HG03175 (cell line): ENCODE measurements around the gene AMPH.
"Not testable (repeated sequence)": the region's sequence is repeated elsewhere in the genome, so short reads cannot be mapped to it uniquely, and the experiment has no call there.

Source experiments
- ATAC-seq: cut with Tn5 transposase; IDR thresholded peaks from one replicate; pipeline ENCODE4 v1.9.1; 2021; ENCODE audit warnings: mild to moderate bottlenecking, moderate library complexity; ENCODE audit not compliant: unreplicated experiment

Gene AMPH

DNA sequence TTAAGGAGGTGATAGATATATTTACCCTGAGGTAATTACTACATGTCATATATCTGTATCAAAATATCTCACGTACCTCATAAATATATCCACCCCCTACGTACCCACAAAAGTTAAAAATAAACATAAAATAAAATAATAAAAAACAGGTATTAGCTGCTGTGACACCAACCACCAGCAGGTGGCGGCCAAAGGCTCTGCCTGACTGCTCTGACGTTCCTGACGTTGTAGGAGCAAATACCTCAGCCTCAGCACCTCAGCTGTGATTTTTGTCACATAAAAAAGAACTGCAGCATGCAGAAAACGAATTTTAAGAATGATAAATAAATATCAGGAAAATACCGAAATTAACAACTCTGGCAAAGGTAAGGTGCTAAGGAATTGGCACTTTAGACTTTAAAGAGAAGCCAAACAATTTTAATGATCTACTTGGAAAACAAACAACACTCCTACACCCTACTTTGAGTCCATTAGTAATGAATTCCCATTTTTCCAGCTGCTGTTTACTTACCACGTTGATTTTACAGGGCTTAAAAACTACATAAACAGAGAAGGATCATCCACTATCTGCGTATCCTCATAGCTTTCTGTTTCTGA, 232.3 kb downstream of the AMPH start:
- ATAC-seq = peak; percentile 73

- ATAC-seq = no peak
Observed at GRCh38 chr7:38396852-38397251, 234.3 kb downstream of the AMPH start.

- not testable (repeated sequence) for ATAC-seq
Observed at GRCh38 chr7:38395921-38396552, 235.1 kb downstream of the AMPH start.

DNA sequence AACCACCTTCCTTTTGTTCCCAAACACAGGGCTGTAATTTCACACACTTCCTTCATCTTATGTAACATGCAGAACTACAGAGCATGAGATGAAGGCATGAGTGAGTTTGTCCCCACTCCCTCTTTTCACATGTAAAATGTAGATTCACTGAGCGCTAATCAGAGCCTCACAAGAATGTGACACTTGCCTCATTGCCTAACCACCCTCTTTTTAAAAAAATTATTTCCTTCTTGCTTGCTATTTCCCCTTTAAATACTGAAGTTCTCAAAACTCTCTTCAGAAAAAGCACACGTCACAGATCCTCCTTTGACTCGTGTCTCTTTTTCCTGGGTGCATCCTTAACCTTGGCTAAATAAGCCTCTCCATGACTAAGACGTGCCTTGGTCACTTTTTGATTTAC, 236.5 kb downstream of the AMPH start:
- ATAC-seq = no peak

DNA sequence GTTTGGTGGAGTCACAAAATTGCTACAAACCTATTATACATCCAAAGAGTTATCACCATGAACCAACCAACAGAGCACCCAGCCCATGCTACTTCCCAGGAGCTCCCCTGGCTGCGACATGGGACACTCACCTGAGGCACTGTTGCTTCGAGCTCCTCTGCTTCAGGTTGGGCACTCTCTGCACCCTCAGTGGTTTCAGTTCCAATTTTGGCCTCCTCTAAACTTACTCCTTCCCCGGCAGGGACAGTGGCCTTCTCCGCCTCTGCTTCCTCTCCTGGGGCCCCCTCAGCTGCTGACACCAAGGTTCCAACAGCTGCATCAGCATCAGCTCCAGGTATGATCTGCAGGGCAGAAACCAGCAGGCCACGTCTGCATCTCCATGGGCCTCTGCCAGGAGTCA, 237.3 kb downstream of the AMPH start:
- peak; percentile 69 for ATAC-seq

GRCh38 chr7:38391751-38392150, 239.4 kb downstream of the AMPH start:
- no peak for ATAC-seq

- ATAC-seq = no peak
Observed at GRCh38 chr7:38385682-38386081, 245.5 kb downstream of the AMPH start.

DNA sequence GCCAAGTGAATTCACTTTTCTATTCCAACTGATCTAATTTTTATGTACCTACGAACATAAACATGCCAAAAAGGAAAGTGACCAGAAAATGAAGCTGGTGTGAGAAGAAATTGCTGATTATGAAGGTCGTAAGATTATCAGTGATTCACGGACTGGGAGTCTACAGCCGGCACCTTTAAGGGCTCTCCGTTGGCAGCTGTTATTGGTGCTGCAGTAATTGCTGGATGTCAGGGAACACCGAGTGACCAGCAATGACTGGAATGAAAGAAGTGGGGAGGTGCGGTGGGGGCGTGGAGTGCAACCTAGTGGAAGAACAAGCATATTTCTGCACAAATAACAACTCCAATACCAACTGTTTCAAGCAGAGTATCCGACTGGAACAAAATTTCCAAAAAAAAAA, 247.9 kb downstream of the AMPH start:
- ATAC-seq = no peak

- ATAC-seq = no peak
Observed at GRCh38 chr7:38382684-38383083, 248.5 kb downstream of the AMPH start.

DNA sequence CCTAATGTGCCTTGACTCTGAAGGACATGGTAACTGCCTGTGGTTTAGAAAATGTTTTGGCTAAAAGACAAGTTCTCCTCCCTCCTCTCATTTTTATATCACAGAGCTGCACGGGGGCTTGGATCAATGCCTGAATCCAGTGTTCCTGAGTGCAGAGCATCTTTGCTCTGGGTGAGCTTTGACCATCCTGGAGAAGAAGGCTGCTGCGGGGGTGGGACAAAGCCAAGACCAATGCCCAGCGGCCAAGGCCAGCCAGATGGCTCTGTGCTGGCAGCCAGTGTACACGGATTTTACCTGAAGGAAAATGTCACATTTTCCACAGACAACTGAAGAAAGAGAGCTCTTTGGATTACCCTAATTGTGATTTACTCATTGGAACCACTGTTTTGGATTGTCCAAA, 255.7 kb downstream of the AMPH start:
- no peak for ATAC-seq

DNA sequence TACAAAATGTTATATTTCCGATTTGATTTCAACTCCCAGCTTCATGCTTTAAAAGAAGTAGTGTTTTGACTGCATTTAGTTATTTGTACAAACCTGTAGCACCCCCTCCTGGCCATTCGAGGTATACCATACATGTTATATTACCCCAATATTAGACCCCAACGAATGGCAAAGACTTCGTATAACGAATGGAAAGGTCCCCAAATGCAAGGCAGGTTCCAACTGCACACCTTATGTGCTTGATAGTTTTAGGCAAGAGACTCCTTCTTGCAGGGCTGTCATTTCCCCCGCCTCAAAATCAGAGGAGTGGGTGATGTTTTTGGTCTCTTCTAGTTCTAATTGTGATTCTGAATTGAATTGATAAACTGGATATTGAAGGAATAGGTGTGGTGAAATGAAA, 256.7 kb downstream of the AMPH start:
- no peak for ATAC-seq

DNA sequence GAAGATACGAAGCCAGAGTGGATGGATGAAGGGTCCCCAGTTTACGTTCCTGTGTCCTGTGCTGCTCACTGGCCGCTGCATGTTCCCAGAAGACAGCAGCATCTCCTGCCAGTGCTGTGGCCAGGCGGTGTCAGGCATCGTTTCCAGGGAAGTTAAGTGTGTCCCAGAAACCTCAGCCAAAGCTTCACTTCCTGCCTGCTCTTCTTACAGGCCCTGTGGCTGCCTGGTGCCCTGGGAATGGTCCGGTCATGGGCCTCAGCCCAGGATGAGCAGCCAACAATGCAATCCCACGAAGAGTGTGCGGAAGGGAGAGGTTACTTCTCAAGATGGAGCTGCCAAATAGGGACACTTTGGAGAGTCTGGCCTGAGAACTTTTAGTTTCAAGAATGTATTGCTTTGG, 258.0 kb downstream of the AMPH start:
- ATAC-seq = no peak

DNA sequence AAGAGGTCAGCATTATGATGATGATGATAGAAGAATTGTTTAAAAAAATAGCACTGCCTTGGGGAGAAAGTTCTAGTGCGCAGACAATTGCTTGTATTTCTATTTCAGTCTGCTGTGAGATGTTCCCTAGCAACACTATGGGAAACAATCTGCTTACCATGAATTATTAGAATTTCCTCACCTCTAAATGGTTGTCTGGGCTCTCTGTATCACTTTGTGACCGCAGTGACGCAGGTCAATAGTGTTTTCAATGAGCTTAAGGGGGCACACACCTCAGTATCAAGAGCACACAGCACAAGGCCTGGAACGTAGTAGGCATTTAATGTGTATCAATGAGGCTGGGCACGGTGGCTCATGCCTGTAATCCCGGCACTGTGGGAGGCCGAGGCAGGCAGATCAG, 258.9 kb downstream of the AMPH start:
- no peak for ATAC-seq

- ATAC-seq = peak; percentile 84
Observed at GRCh38 chr7:38369816-38370493, 261.2 kb downstream of the AMPH start.

DNA sequence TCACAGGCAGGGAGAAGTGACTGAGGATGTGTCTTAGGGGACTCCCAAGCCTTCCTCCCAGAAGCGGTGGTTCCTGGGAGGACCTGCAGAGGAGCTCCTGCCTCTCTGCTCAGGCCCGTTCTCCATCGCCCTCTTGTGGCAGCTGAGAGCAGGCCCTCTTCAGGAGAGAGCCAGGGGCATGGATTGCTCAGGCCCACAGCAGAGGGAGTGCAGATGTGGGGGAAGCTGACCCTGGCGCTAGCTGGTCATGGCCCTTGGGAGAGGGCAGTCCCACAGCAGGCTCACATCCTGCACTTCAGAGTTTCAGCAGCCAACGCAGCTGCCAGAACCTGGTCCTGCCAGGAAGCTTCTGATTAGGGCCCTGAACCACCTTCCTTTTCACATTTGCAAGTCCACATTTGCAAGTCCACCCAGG, 263.0 kb downstream of the AMPH start:
- ATAC-seq = peak; percentile 50

- peak; percentile 62 for ATAC-seq
Observed at GRCh38 chr7:38367301-38367890, 263.8 kb downstream of the AMPH start.

GRCh38 chr7:38363379-38363778, 267.8 kb downstream of the AMPH start:
- ATAC-seq = peak; percentile 21

DNA sequence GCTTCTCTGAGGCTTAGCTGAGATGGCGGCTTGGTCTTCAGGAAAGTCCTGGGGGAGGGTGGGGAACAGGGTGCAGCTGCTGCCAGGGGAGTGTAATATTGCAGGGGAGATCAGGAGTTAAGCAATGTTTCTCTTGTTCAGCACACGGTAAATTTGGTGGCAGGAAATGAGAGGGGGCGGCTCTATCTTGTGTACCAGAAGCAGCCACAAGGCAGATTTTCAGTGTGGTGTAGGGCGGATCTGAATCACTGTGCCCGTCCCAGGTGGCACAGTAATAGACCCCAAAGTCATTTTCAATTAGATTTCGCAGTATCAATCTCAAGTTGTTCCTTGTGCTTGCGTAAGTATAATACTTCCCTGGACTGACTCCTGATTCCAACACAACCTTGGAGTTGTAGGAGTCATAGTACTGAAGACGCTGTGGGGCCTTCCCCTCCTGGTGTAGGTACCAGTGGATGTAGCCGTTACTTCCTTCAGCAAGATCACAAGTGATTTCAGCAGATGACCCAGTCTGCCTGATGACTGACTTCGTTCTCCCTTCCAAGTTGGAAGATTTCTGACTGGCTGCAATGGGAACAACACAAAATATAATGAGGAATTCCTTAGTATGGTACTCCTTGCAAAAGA, 268.4 kb downstream of the AMPH start:
- peak; percentile 34 for ATAC-seq

DNA sequence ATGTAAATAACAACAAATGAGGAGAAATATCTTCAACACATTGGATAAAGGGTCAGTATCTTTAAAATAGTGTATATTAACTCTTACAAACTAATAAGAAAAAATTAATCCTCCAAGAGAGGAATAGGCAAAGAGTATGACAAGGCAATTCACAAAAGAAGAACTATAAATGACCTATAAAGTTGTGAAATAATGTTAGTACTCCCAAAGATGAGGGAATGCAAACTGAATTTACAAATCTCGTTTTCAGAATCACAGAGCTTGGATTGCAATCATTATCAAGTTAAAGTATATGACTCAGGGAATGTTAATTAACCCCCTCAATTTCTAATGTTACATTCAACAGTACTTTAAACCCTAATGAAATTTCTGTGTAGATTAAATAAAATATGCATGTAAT, 270.4 kb downstream of the AMPH start:
- no peak for ATAC-seq

GRCh38 chr7:38359071-38359601, 272.0 kb downstream of the AMPH start:
- peak; percentile 75 for ATAC-seq

GRCh38 chr7:38358273-38358831, 272.8 kb downstream of the AMPH start:
- ATAC-seq = peak; percentile 31
